Duodenal mucosa (tissue), 2 donors: ENCODE measurements around the gene NTN3.
"Not testable (repeated sequence)": the region's sequence is repeated elsewhere in the genome, so short reads cannot be mapped to it uniquely, and the experiment has no call there.

ENCODE experiments used
- H3K27ac ChIP-seq: one replicate; pipeline ENCODE4 v1.7.0; 2013; ENCODE audit warnings: low read depth, low read length
- H3K27me3 ChIP-seq, 2 donors: one replicate each; pipeline ENCODE4 v1.7.0; 2013; ENCODE audit warnings: low read length in 2 of 2, control low read depth in 1 of 2; ENCODE audit not compliant: insufficient read depth in 2 of 2, control insufficient read depth in 1 of 2
- H3K36me3 ChIP-seq, 2 donors: one replicate each; pipeline ENCODE4 v1.7.0; 2013; ENCODE audit warnings: low read length in 2 of 2, control low read depth in 1 of 2; ENCODE audit not compliant: insufficient read depth in 2 of 2, control insufficient read depth in 1 of 2
- H3K4me1 ChIP-seq, 2 donors: one replicate each; pipeline ENCODE4 v1.7.0; 2013; ENCODE audit warnings: low read length in 2 of 2, control low read depth in 1 of 2; ENCODE audit not compliant: insufficient read depth in 2 of 2, control insufficient read depth in 1 of 2
- H3K4me3 ChIP-seq, 2 donors: one replicate each; pipeline ENCODE4 v1.7.0; 2013; ENCODE audit warnings: low read length in 2 of 2, low read depth in 1 of 2
- H3K9ac ChIP-seq, 2 donors: one replicate each; pipeline ENCODE4 v1.7.0; 2013; ENCODE audit warnings: low read length in 2 of 2, low read depth in 1 of 2
- H3K9me3 ChIP-seq, 2 donors: one replicate each; pipeline ENCODE4 v1.7.0; 2013; ENCODE audit warnings: low read length in 2 of 2, control low read depth in 1 of 2; ENCODE audit not compliant: control insufficient read depth in 1 of 2

Gene NTN3

GRCh38 chr16:2479996-2480395 is 8.9 kb downstream of the NTN3 start:
- H3K27ac ChIP-seq = not testable (repeated sequence)
- H3K4me1 ChIP-seq = peaks cover 6 to 31% of the 10 kb centered on the region in 2 donors

GRCh38 chr16:2480948-2481347 is 9.9 kb downstream of the NTN3 start:
- no peaks in the 10 kb centered on the region for H3K9me3 ChIP-seq
- H3K4me3 ChIP-seq = no peak overlapping the region
- H3K4me1 ChIP-seq = peaks cover 3 to 27% of the 10 kb centered on the region in 2 donors
- H3K36me3 ChIP-seq = no peaks in the 10 kb centered on the region
- H3K9ac ChIP-seq = no peak overlapping the region
- no peaks in the 10 kb centered on the region for H3K27me3 ChIP-seq
- no peak overlapping the region for H3K27ac ChIP-seq

More at GRCh38 chr16:2479996-2480395, 8.9 kb downstream of the NTN3 start:
- H3K27me3 ChIP-seq, H3K36me3 ChIP-seq, H3K9me3 ChIP-seq, H3K9ac ChIP-seq, H3K4me3 ChIP-seq: not testable (repeated sequence)

- H3K27me3 ChIP-seq = no peaks in the 10 kb centered on the region
- no peak overlapping the region for H3K9ac ChIP-seq
- H3K4me3 ChIP-seq = no peak overlapping the region
- no peak overlapping the region for H3K27ac ChIP-seq
- no peaks in the 10 kb centered on the region for H3K9me3 ChIP-seq
- peaks cover 0 to 24% of the 10 kb centered on the region in 2 donors for H3K4me1 ChIP-seq
- no peaks in the 10 kb centered on the region for H3K36me3 ChIP-seq
Measured at GRCh38 chr16:2481676-2482075, 10.6 kb downstream of the NTN3 start.

- Histone ChIP-seq H3K27ac (peak overlapping the region; percentile 10), H3K36me3 (no peaks in the 10 kb centered on the region), H3K4me3 (no peak overlapping the region), H3K9ac (no peak overlapping the region), H3K27me3 (no peaks in the 10 kb centered on the region), H3K9me3 (no peaks in the 10 kb centered on the region), H3K4me1 (peaks cover 4 to 24% of the 10 kb centered on the region in 2 donors)
Measured at GRCh38 chr16:2482249-2482648, 11.2 kb downstream of the NTN3 start.

GRCh38 chr16:2482708-2483534 is 11.8 kb downstream of the NTN3 start:
- Histone ChIP-seq H3K36me3 (no peaks in the 10 kb centered on the region), H3K4me1 (peaks cover 4 to 27% of the 10 kb centered on the region in 2 donors), H3K9ac (no peak overlapping the region), H3K27me3 (no peaks in the 10 kb centered on the region), H3K27ac (no peak overlapping the region), H3K9me3 (no peaks in the 10 kb centered on the region), H3K4me3 (no peak overlapping the region)

GRCh38 chr16:2483939-2484897 is 13.1 kb downstream of the NTN3 start:
- no peak overlapping the region for H3K4me3 ChIP-seq
- H3K27me3 ChIP-seq = no peaks in the 10 kb centered on the region
- H3K9me3 ChIP-seq = no peaks in the 10 kb centered on the region
- H3K36me3 ChIP-seq = no peaks in the 10 kb centered on the region
- H3K27ac ChIP-seq = no peak overlapping the region
- H3K9ac ChIP-seq = no peak overlapping the region
- H3K4me1 ChIP-seq = peaks cover 4 to 27% of the 10 kb centered on the region in 2 donors

GRCh38 chr16:2484898-2485508 is 13.9 kb downstream of the NTN3 start:
- Histone ChIP-seq H3K4me3 (no peak overlapping the region), H3K9me3 (no peaks in the 10 kb centered on the region), H3K36me3 (no peaks in the 10 kb centered on the region), H3K9ac (no peak overlapping the region), H3K4me1 (peaks cover 4 to 27% of the 10 kb centered on the region in 2 donors), H3K27ac (no peak overlapping the region), H3K27me3 (no peaks in the 10 kb centered on the region)

GRCh38 chr16:2485811-2486507 is 14.9 kb downstream of the NTN3 start:
- peaks cover 4 to 21% of the 10 kb centered on the region in 2 donors for H3K4me1 ChIP-seq
- no peak overlapping the region for H3K4me3 ChIP-seq
- no peaks in the 10 kb centered on the region for H3K9me3 ChIP-seq
- no peak overlapping the region for H3K9ac ChIP-seq
- H3K27ac ChIP-seq = no peak overlapping the region
- H3K27me3 ChIP-seq = no peaks in the 10 kb centered on the region
- H3K36me3 ChIP-seq = peaks cover 0 to 8% of the 10 kb centered on the region in 2 donors

GRCh38 chr16:2486645-2487516 is 15.8 kb downstream of the NTN3 start:
- Histone ChIP-seq H3K36me3 (peaks cover 0 to 8% of the 10 kb centered on the region in 2 donors), H3K9ac (no peak overlapping the region), H3K27ac (no peak overlapping the region), H3K9me3 (no peaks in the 10 kb centered on the region), H3K4me3 (no peak overlapping the region), H3K4me1 (peaks cover 4 to 13% of the 10 kb centered on the region in 2 donors), H3K27me3 (no peaks in the 10 kb centered on the region)
